Measurements from ENCODE around the gene PDE11A.

DNA sequence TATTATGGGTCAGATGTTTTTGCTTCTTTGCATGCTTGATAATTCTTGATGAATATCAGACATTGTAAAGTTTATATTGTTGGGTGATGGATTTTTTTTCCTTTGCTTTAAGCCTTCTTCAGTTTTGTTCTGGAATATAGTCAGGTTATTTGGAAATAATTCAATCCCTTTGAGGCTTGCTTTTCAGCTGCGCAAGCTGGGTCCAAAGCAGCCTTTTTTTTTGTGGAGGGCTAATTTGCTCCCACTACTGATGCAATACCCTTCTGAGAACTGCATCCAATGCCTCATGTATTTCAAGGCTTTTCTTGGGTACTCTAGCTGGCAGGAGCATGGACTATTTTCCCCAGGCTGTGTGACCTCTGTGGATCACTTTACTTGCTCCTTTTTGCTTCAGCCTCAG, 434.1 kb downstream of the PDE11A start:
- no peak for TF ChIP-seq POLR2A (IDR thresholded peaks at IDR 0.05)
- TF ChIP-seq, protein P1, sequence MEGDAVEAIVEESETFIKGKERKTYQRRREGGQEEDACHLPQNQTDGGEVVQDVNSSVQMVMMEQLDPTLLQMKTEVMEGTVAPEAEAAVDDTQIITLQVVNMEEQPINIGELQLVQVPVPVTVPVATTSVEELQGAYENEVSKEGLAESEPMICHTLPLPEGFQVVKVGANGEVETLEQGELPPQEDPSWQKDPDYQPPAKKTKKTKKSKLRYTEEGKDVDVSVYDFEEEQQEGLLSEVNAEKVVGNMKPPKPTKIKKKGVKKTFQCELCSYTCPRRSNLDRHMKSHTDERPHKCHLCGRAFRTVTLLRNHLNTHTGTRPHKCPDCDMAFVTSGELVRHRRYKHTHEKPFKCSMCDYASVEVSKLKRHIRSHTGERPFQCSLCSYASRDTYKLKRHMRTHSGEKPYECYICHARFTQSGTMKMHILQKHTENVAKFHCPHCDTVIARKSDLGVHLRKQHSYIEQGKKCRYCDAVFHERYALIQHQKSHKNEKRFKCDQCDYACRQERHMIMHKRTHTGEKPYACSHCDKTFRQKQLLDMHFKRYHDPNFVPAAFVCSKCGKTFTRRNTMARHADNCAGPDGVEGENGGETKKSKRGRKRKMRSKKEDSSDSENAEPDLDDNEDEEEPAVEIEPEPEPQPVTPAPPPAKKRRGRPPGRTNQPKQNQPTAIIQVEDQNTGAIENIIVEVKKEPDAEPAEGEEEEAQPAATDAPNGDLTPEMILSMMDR (IDR thresholded peaks at IDR 0.05): no peak

Measured in tibial nerve (tissue), 3 donors.